22Rv1 (cell line): ENCODE data around the gene SRA1.

Source experiments
- H3K27ac ChIP-seq: fragments of 450-650 bp; 2 replicates; pipeline ENCODE4 v1.5.1; 2017
- ZFX ChIP-seq: fragments of 450-650 bp; IDR thresholded peaks from 2 replicates; pipeline ENCODE4 v1.6.1; 2017; ENCODE audit warnings: antibody characterized with exemption, borderline replicate concordance
- TF ChIP-seq, protein P1 (sequence below): fragments of 450-650 bp; IDR thresholded peaks from 2 replicates; pipeline ENCODE4 v1.5.1; 2017; ENCODE audit warnings: mild to moderate bottlenecking

The SRA1 gene

DNA sequence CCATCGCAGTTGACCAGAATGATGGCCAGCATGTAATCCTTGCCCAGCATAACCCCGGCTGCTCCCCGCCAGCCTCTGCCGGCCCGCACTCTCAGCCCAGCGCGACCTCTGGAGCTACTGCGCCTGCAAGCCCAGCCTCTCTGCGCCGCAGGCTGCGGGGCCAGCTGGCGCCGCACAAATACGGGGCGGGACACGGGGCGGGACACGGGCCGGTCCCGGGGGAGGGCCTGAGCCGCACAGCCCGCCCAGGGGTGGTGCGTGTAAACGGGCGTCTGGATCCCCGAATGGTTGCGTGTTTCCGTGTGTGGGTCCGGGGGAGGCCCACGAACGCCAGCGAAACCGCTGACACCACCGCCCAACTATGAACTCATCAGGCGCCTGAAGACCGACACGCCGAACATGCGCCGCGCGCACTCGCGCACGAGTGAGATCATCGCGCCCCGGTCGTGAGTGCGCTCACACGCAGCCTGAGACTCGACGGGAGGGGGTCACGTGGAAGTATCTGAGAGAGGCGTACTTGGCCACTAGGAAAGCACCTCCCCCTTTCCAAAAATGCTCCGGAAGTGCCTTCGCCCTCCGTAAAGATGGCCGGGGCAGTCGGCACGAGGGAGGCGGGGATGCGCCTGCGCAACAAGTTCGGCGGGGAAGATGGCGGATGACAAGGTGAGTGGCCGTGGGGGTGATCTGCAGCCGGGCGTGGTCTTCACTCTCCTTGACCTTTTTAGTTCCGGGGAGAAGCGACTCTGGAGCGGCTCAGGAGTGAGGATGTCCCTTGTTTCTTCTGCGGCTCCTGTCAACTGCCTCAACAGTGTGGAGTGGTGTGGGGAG, 7.1 kb upstream of the SRA1 start, which contains the start of the genes APBB3 and SLC35A4:
Gene APBB3 (minus strand): TSS at position 403 of the 828 bp plus-strand sequence. CDS start 353 bp downstream, at position 50.
Gene SLC35A4 (plus strand): TSS at position 633 of the 828 bp plus-strand sequence. CDS start 2,342 bp downstream, outside the sequence.
- H3K27ac ChIP-seq: peak within 1 kb of the TSS; percentile 89
- TF ChIP-seq, protein P1, sequence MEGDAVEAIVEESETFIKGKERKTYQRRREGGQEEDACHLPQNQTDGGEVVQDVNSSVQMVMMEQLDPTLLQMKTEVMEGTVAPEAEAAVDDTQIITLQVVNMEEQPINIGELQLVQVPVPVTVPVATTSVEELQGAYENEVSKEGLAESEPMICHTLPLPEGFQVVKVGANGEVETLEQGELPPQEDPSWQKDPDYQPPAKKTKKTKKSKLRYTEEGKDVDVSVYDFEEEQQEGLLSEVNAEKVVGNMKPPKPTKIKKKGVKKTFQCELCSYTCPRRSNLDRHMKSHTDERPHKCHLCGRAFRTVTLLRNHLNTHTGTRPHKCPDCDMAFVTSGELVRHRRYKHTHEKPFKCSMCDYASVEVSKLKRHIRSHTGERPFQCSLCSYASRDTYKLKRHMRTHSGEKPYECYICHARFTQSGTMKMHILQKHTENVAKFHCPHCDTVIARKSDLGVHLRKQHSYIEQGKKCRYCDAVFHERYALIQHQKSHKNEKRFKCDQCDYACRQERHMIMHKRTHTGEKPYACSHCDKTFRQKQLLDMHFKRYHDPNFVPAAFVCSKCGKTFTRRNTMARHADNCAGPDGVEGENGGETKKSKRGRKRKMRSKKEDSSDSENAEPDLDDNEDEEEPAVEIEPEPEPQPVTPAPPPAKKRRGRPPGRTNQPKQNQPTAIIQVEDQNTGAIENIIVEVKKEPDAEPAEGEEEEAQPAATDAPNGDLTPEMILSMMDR: no peak
- no peak for TF ChIP-seq ZFX

DNA sequence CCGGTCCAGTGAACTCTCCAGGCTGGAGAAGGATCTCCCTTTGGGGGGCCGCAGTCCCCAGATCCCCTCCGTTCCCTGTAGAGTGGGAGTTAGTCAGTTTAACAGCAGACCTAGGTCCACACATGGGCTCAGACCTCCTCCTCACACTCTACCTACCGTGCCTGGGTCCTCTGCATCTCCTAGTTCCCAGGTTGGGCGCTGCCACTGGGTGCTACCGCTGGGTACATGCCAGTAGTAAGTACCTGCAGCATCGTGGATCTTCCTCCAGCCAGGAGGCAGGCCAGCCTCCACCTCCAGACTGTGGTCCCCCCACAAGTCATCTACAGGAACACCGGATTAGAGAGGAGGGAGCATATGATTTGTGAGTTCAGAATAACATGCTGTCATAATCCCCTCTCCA, 6.3 kb upstream of the SRA1 start:
- H3K27ac ChIP-seq: peak overlapping the region; percentile 89
- TF ChIP-seq, protein P1: no peak
- no peak for TF ChIP-seq ZFX

DNA sequence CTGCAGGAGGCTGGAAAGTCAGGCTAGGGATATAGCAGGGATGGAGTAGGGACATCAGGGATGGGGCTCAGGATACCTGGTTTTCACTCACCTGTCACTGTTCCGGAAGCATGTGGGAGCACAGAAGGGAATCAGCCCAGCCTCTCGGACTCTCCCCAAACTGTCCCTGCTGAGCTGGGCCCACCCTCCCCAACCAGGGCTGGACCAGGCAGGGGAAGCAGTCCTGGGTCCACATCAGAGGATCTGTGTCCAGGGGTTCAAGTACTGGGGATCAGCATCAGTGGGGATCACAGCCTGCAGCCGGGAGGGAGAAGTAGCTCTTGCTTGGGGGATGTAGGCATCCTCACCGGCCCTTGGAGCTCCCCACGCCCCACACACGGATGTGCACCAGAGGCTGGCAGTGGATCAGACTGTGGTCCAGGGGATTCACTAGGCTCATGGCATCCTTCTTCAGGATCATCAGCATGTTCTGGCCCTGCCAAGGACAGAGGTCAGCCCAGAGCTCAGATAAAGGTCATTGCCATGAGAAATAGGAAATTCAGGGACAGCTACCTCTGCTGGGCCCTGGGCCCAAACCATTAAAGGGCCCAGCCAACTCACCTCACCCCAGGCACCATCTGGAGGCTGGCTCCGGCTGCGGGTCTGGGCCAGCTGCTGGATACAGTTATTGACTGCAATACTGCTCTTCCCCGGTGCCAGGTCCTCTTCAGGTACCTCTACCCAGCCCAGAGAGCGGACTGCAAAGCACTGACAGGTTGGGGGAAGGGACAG, 4.7 kb upstream of the SRA1 start:
- no peak overlapping the region for H3K27ac ChIP-seq
- no peak for TF ChIP-seq ZFX
- TF ChIP-seq, protein P1: no peak

DNA sequence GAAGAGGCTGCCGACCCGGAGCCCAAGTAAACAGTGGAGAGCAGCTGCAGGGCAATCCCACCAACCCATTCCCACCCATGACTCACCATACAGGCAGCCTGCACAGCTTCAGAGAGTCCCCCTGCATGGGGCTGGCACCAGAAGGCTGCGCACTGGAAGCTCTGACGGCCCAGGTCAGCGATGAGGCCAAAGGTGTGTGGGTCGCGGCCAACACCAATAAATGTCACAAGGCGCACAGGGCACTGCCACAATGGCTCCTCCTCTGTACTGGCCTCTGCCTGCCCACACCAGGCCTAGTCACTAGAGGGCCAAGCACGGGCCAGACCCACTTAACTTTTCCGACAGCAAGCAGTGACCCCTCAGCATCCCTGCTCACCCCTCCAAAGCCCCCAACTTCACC, 3.0 kb upstream of the SRA1 start:
- no peak overlapping the region for H3K27ac ChIP-seq
- TF ChIP-seq ZFX: no peak
- TF ChIP-seq, protein P1: no peak

DNA sequence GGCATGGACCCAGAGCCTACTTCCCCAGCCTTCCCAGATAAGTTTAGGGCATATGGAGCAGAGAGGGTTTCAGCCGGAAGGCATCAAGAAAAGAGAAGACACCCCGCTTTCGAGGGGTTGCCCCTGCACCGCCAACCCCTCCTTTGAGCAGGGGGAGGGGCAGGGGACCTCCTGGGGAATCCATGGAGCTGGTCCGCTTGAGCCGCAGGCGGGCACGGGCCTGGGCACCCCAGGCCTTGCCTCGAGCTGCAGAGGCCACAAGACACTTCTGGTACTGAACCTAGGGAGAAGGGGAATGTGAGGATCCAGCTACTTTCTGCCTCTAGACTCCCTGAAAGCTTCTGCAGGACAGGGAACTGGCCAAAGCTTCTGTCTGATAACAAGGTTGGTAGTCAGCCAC, 1.3 kb upstream of the SRA1 start:
- TF ChIP-seq ZFX: no peak
- TF ChIP-seq, protein P1: no peak
- peak overlapping the region; percentile 74; the same call in 1 of the 2 replicates for H3K27ac ChIP-seq

DNA sequence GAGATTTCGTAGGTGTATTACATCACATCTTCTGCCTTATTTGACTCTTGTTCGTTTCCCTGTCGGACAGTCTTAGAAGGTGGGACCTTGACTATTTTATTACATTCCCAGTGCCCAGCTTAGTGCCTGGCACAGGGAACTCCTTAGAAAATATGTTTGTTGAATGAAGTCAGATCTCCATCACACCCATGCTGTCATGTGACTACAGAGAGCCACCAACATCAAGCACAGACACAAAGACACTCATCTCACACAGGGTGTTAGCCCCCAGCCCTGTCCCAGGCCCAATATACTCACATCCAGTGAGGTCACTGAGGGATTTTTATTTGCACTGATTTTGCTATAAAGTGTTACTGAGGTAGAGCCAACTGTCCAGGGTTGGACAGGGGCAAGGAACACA, 692 bp upstream of the SRA1 start:
- peak overlapping the region; percentile 74 for H3K27ac ChIP-seq
- TF ChIP-seq ZFX: no peak
- TF ChIP-seq, protein P1: no peak

DNA sequence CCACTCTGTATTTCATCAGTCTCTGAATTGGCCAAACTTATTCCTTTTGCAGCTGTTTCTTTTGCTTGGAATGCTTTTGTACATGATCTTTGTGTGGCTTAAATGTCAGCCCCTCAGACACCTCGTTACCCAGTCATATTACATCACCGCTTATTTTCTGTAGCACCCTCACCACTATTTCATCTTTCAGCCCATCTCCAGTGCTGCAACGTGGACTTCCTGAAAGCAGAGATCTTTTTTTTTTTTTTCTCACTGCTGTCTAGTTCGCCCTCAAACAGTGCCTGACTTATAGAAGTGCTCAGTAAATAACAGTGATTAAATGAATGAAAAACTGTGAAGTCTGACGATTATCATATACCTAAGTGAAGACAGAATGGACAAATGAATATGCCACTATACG, 835 bp downstream of the SRA1 start:
- peak overlapping the region; percentile 74 for H3K27ac ChIP-seq
- no peak for TF ChIP-seq ZFX
- TF ChIP-seq, protein P1: no peak
